Mesothelial cell of epicardium (in vitro differentiated cells): ENCODE measurements around the gene FAR1. TPM values are rescaled to one million over a fixed set of nuclear protein-coding genes. Genes with fewer than 3 reads are reported as not detected.

Source experiments
- DNase-seq, 2 experiments: peaks; one replicate each; pipeline ENCODE4 v3.0.0; 2021; ENCODE audit warnings: low spot score in 2 of 2; ENCODE audit not compliant: unreplicated experiment in 2 of 2
- H3K27ac Mint-ChIP-seq: 2 replicates; pipeline ENCODE4 v1.8.0; 2021; ENCODE audit warnings: mixed read lengths
- H3K27me3 Mint-ChIP-seq: 2 replicates; pipeline ENCODE4 v1.8.0; 2021; ENCODE audit warnings: low read depth, mixed read lengths
- H3K36me3 Mint-ChIP-seq: 2 replicates; pipeline ENCODE4 v1.8.0; 2021; ENCODE audit warnings: mixed read lengths
- H3K4me1 Mint-ChIP-seq: 2 replicates; pipeline ENCODE4 v1.8.0; 2021; ENCODE audit warnings: mixed read lengths
- H3K4me3 Mint-ChIP-seq: 2 replicates; pipeline ENCODE4 v1.8.0; 2021; ENCODE audit warnings: mild to moderate bottlenecking, moderate library complexity, mixed read lengths
- H3K9me3 Mint-ChIP-seq: 2 replicates; pipeline ENCODE4 v1.8.0; 2021; ENCODE audit warnings: mixed read lengths
- CTCF ChIP-seq: fragments of 200-600 bp; sonication (generic); IDR thresholded peaks from one replicate; pipeline ENCODE4 v1.5.0; 2021; ENCODE audit warnings: antibody characterized with exemption; ENCODE audit not compliant: unreplicated experiment
- total RNA-seq: library from RNA; stranded (reverse); gene quantifications from 3 replicates; pipeline ENCODE4 v1.2.1, GENCODE V29; 2021

FAR1 gene
- total RNA-seq, 1 donor from 2014 or later: 67.0 TPM

- TF ChIP-seq CTCF: no peak
- Mint-ChIP-seq H3K4me3 (no peak overlapping the region), H3K4me1 (peaks cover under 1% of the 10 kb centered on the region), H3K27ac (no peak overlapping the region), H3K27me3 (no peaks in the 10 kb centered on the region), H3K36me3 (no peaks in the 10 kb centered on the region), H3K9me3 (no peaks in the 10 kb centered on the region)
- no peak for DNase-seq
Observed at GRCh38 chr11:13682212-13682611, 13.7 kb downstream of the FAR1 start.

- Mint-ChIP-seq H3K4me1 (no peaks in the 10 kb centered on the region), H3K36me3 (peaks cover 9% of the 10 kb centered on the region), H3K27ac (no peak overlapping the region), H3K4me3 (no peak overlapping the region), H3K9me3 (peaks cover 10% of the 10 kb centered on the region), H3K27me3 (no peaks in the 10 kb centered on the region)
- TF ChIP-seq CTCF: no peak
- DNase-seq: no peak
Observed at GRCh38 chr11:13685461-13686108, 17.1 kb downstream of the FAR1 start.

GRCh38 chr11:13686776-13687175, 18.3 kb downstream of the FAR1 start:
- Mint-ChIP-seq H3K4me1 (no peaks in the 10 kb centered on the region), H3K4me3 (no peak overlapping the region)

GRCh38 chr11:13687271-13687670, 18.8 kb downstream of the FAR1 start:
- H3K27ac Mint-ChIP-seq: peak overlapping the region; percentile 16
- no peaks in the 10 kb centered on the region for H3K4me1 Mint-ChIP-seq
- DNase-seq: no peak

More at GRCh38 chr11:13686776-13687175, 18.3 kb downstream of the FAR1 start:
- Mint-ChIP-seq H3K36me3 (peaks cover 19% of the 10 kb centered on the region), H3K27ac (no peak overlapping the region), H3K27me3 (no peaks in the 10 kb centered on the region), H3K9me3 (peaks cover 19% of the 10 kb centered on the region)
- no peak for TF ChIP-seq CTCF
- DNase-seq: no peak

GRCh38 chr11:13691286-13691899, 22.9 kb downstream of the FAR1 start:
- Mint-ChIP-seq H3K36me3 (peaks cover 29% of the 10 kb centered on the region), H3K4me3 (no peak overlapping the region), H3K27me3 (no peaks in the 10 kb centered on the region), H3K27ac (no peak overlapping the region), H3K4me1 (peaks cover 7% of the 10 kb centered on the region), H3K9me3 (peaks cover 19% of the 10 kb centered on the region)
- no peak for DNase-seq
- TF ChIP-seq CTCF: no peak

More at GRCh38 chr11:13687271-13687670, 18.8 kb downstream of the FAR1 start:
- H3K4me3 Mint-ChIP-seq: no peak overlapping the region
- peaks cover 19% of the 10 kb centered on the region for H3K36me3 Mint-ChIP-seq
- no peaks in the 10 kb centered on the region for H3K27me3 Mint-ChIP-seq
- no peak for TF ChIP-seq CTCF
- H3K9me3 Mint-ChIP-seq: peaks cover 19% of the 10 kb centered on the region
